Activated gamma-delta T cell treated with Interleukin-2 at 50 U/mL for 16 hours (primary cell): Measurements from ENCODE around the gene CHN2.
"Not testable (repeated sequence)": the region's sequence is repeated elsewhere in the genome, so short reads cannot be mapped to it uniquely, and the experiment has no call there.

Experiments used
- DNase-seq: peaks from one replicate; pipeline ENCODE4 v3.0.0-alpha.2; 2020

The CHN2 gene

GRCh38 chr7:29511337-29511736, 316.8 kb downstream of the CHN2 start:
- no peak for DNase-seq

- DNase-seq, result no peak
Measured at GRCh38 chr7:29511851-29512250, 317.3 kb downstream of the CHN2 start.

- no peak for DNase-seq
Measured at GRCh38 chr7:29516491-29516890, 321.9 kb downstream of the CHN2 start.

GRCh38 chr7:29518616-29519015, 324.0 kb downstream of the CHN2 start:
- DNase-seq, result no peak

GRCh38 chr7:29523728-29524127, 329.2 kb downstream of the CHN2 start:
- DNase-seq, result no peak

- DNase-seq, result no peak
Measured at GRCh38 chr7:29527505-29528108, 333.0 kb downstream of the CHN2 start.

- not testable (repeated sequence) for DNase-seq
Measured at GRCh38 chr7:29528526-29528925, 334.0 kb downstream of the CHN2 start.
